Endothelial cell of umbilical vein (primary cell): ENCODE measurements around the gene FTSJ3. TPM values are rescaled to one million over a fixed set of nuclear protein-coding genes. Genes with fewer than 3 reads are reported as not detected.

Experiments used
- BruUV-seq: library from RNA; stranded (reverse); fragments of 400-500 nt; replicated peaks from 2 replicates; lab custom pipeline; 2021; lab: Mats Ljungman, UMichigan
- CTCF ChIA-PET: fragments of 300-600, 350-600 bp; sonication (Branson Sonifier 250); formaldehyde crosslinking; loops from one replicate; lab custom pipeline; 2021; ENCODE audit warnings: antibody characterized with exemption, inconsistent platforms; lab: Charles Lee
- POLR2A ChIA-PET: fragments of 300-600, 350-600 bp; sonication (Branson Sonifier 250); formaldehyde crosslinking; loops from one replicate; lab custom pipeline; 2021; ENCODE audit warnings: antibody characterized with exemption, inconsistent platforms; lab: Charles Lee
- DNase-seq: peaks from one replicate; pipeline ENCODE4 v3.0.0-alpha.2; 2011; ENCODE audit warnings: low read depth, low spot score
- FAIRE-seq: peaks from 2 replicates; lab custom pipeline; 2011; peaks lifted over from hg19 to GRCh38; lab: Jason Lieb, UNC
- H2AFZ ChIP-seq: 2 replicates; pipeline ENCODE4 v1.6.0; 2012; ENCODE audit warnings: low read depth, low read length, control low read depth, inconsistent platforms
- H3K27ac ChIP-seq: 2 replicates; pipeline ENCODE4 v1.5.1; 2011; ENCODE audit warnings: low read depth, mild to moderate bottlenecking, control low read depth, low read length, moderate library complexity; ENCODE audit not compliant: insufficient read depth
- H3K27me3 ChIP-seq, 2 experiments: 2 replicates each; pipeline versions ENCODE4 v1.6.0 to v1.6.1; 2011; ENCODE audit warnings: low read length in 2 of 2, mixed read lengths in 1 of 2; ENCODE audit not compliant: control insufficient read depth in 2 of 2, insufficient read depth in 2 of 2
- H3K36me3 ChIP-seq, 2 experiments: 2 replicates in 1 of 2; 3 replicates in 1 of 2; pipeline ENCODE4 v1.5.1; 2011; ENCODE audit warnings: low read length in 2 of 2, mild to moderate bottlenecking in 1 of 2, moderate library complexity in 1 of 2; ENCODE audit not compliant: control insufficient read depth in 2 of 2, insufficient read depth in 2 of 2; ENCODE audit errors: extremely low read depth in 1 of 2
- H3K4me1 ChIP-seq: 3 replicates; pipeline ENCODE4 v1.5.1; 2011; ENCODE audit warnings: mild to moderate bottlenecking, low read length; ENCODE audit not compliant: control insufficient read depth, insufficient read depth; ENCODE audit errors: extremely low read depth
- H3K4me2 ChIP-seq: 2 replicates; pipeline ENCODE4 v1.6.1; 2011; ENCODE audit warnings: low read length, control low read depth, mixed read lengths; ENCODE audit not compliant: insufficient read depth
- H3K4me3 ChIP-seq, 3 experiments: fragments of 200-600 bp in 1 of 3; sonication (generic), shearing (Covaris generic) in 1 of 3; replicated peaks in 1 of 3; 2 replicates each; pipeline ENCODE4 v1.5.1; 2011 to 2016; ENCODE audit warnings: control low read depth in 3 of 3, low read length in 3 of 3, mild to moderate bottlenecking in 2 of 3, inconsistent platforms in 1 of 3, low read depth in 1 of 3, moderate library complexity in 1 of 3; ENCODE audit not compliant: insufficient read depth in 1 of 3
- H3K79me2 ChIP-seq: 2 replicates; pipeline ENCODE4 v1.6.0; 2012; ENCODE audit warnings: low read length, inconsistent platforms; ENCODE audit not compliant: control insufficient read depth, insufficient read depth
- H3K9ac ChIP-seq: replicated peaks from 2 replicates; pipeline ENCODE3; 2011; ENCODE audit warnings: low read length, control low read depth; ENCODE audit not compliant: insufficient read depth; ENCODE audit errors: extremely low read depth
- H3K9me1 ChIP-seq: replicated peaks from 3 replicates; pipeline ENCODE4 v1.6.0; 2011; ENCODE audit warnings: mild to moderate bottlenecking, low read length; ENCODE audit not compliant: control insufficient read depth, insufficient read depth; ENCODE audit errors: extremely low read depth
- H3K9me3 ChIP-seq: replicated peaks from 2 replicates; pipeline ENCODE4 v1.5.1; 2012; ENCODE audit warnings: low read length, inconsistent platforms; ENCODE audit not compliant: control insufficient read depth, insufficient read depth
- H4K20me1 ChIP-seq: replicated peaks from 2 replicates; pipeline ENCODE3; 2011; ENCODE audit warnings: mild to moderate bottlenecking, low read length; ENCODE audit not compliant: control insufficient read depth, insufficient read depth; ENCODE audit errors: extremely low read depth
- CTCF ChIP-seq, 2 donors: IDR thresholded peaks; 1 replicate in 1 of 2; 2 replicates in 1 of 2; pipeline ENCODE4 v1.5.1; 2011; ENCODE audit warnings: low read length in 2 of 2, mild to moderate bottlenecking in 2 of 2, moderate library complexity in 2 of 2, control low read depth in 1 of 2, inconsistent platforms in 1 of 2, low read depth in 1 of 2; ENCODE audit not compliant: insufficient read depth in 1 of 2; ENCODE audit errors: extremely low read depth in 1 of 2
- EZH2 ChIP-seq: IDR thresholded peaks from 2 replicates; pipeline ENCODE4 v1.6.1; 2012; ENCODE audit warnings: borderline replicate concordance, low read depth, mild to moderate bottlenecking, moderate library complexity, low read length, inconsistent platforms; ENCODE audit not compliant: severe bottlenecking
- FOS ChIP-seq: IDR thresholded peaks from 2 replicates; pipeline ENCODE4 v1.6.1; 2011; ENCODE audit warnings: mild to moderate bottlenecking, low read length, moderate library complexity, borderline replicate concordance; ENCODE audit not compliant: insufficient read depth
- GATA2 ChIP-seq: IDR thresholded peaks from 2 replicates; pipeline ENCODE4 v1.7.0; 2011; ENCODE audit warnings: low read depth, mild to moderate bottlenecking, moderate library complexity, mixed read lengths, low read length; ENCODE audit not compliant: insufficient read length, insufficient read depth
- JUN ChIP-seq: IDR thresholded peaks from 2 replicates; pipeline ENCODE4 v1.6.1; 2011; ENCODE audit warnings: borderline replicate concordance, low read depth; ENCODE audit not compliant: insufficient read length, insufficient read depth
- MAX ChIP-seq: IDR thresholded peaks from 2 replicates; pipeline ENCODE4 v1.6.1; 2011; ENCODE audit not compliant: insufficient read depth, insufficient read length
- MYC ChIP-seq: IDR thresholded peaks from one replicate; pipeline ENCODE4 v1.6.1; 2011; ENCODE audit warnings: mild to moderate bottlenecking, low read depth, low read length
- POLR2A ChIP-seq: IDR thresholded peaks from 2 replicates; pipeline ENCODE4 v1.6.1; 2012; ENCODE audit warnings: low read depth, mild to moderate bottlenecking, control low read depth, low read length
- POLR2AphosphoS5 ChIP-seq: IDR thresholded peaks from 2 replicates; pipeline ENCODE4 v1.6.1; 2012; ENCODE audit warnings: low read depth, mild to moderate bottlenecking, control low read depth, low read length, moderate library complexity; ENCODE audit not compliant: insufficient read depth
- dilution Hi-C: fragments of 300-500 bp; cut with MboI; formaldehyde crosslinking; loops from one replicate; pipeline ENCODE4 v1.15.0; 2019; ENCODE audit warnings: low sequenced_read_pairs; ENCODE audit not compliant: extremely low pct_ligation_motif_present
- intact Hi-C: fragments of 100-400 bp; cut with micrococcal nuclease; formaldehyde crosslinking; loops from one replicate; pipeline ENCODE4 v1.10.0; 2022
- polyA plus RNA-seq, 4 experiments: library from polyadenylated mRNA; depleted of rRNA in 3 of 4; stranded (reverse) in 3 of 4; unstranded in 1 of 4; fragments of >200 nt; gene quantifications; 2 replicates each; pipeline versions ENCODE4 v1.2.1 to v1.2.3, GENCODE V29; 2011 to 2012; ENCODE audit warnings: missing spikeins in 1 of 4
- total RNA-seq: library from RNA; stranded (reverse); gene quantifications from 2 replicates; pipeline ENCODE4 v1.2.3, GENCODE V29; 2021

Gene FTSJ3
- total and polyA plus RNA-seq, 2 donors (not counting 3 experiments of a cell fraction or from before 2014, with no cell fraction given), result 42.1 to 60.2 TPM

- no peak for FAIRE-seq
- H3K36me3 ChIP-seq, result no peaks in the 10 kb centered on the region
- BruUV-seq, result no TSS peak
- H4K20me1 ChIP-seq, result no peaks in the 10 kb centered on the region
- H3K27ac ChIP-seq, result no peak overlapping the region
- H2AFZ ChIP-seq, result no peak overlapping the region
- no peaks in the 10 kb centered on the region for H3K4me1 ChIP-seq
- TF ChIP-seq GATA2, result no peak
- TF ChIP-seq MYC, result no peak
- TF ChIP-seq MAX, result no peak
- TF ChIP-seq JUN, result no peak
- no peak for TF ChIP-seq POLR2AphosphoS5
- TF ChIP-seq FOS, result no peak
- no peak for TF ChIP-seq EZH2
- no peak for TF ChIP-seq CTCF (IDR thresholded peaks at IDR 0.05; ENCODE audit: extremely low read depth in 1 of 2, insufficient read depth in 1 of 2, low read depth in 1 of 2, low read length in 2 of 2)
- TF ChIP-seq POLR2A, result no peak
- H3K9me3 ChIP-seq, result no peaks in the 10 kb centered on the region
- intact Hi-C loops, result no loop called here
- DNase-seq, result no peak
- no peak overlapping the region for H3K4me2 ChIP-seq
- H3K79me2 ChIP-seq, result no peaks in the 10 kb centered on the region
- CTCF ChIA-PET, result interaction anchor here (2.0 kb wide), 1 partner anchor 9 kb away, joined by 31 read pairs; no protein-coding TSS in a partner anchor
- dilution Hi-C loops, result no loop called here
- H3K9ac ChIP-seq, result no peak overlapping the region
- H3K4me3 ChIP-seq, result no peak overlapping the region
- POLR2A ChIA-PET, result no interaction called here
- H3K9me1 ChIP-seq, result no peaks in the 10 kb centered on the region
- H3K27me3 ChIP-seq, result peaks cover 1 to 3% of the 10 kb centered on the region in 2 experiments
Measured at GRCh38 chr17:63850401-63850800, 22.9 kb upstream of the FTSJ3 start.
